Keratinocyte (primary cell): Measurements from ENCODE around the gene CBFA2T3. TPM values are rescaled to one million over a fixed set of nuclear protein-coding genes. Genes with fewer than 3 reads are reported as not detected.

Source experiments
- DNase-seq: peaks from one replicate; pipeline ENCODE4 v3.0.0-alpha.2; 2011; ENCODE audit warnings: low read depth, missing footprints, low spot score
- FAIRE-seq: peaks from 2 replicates; lab custom pipeline; 2011; peaks lifted over from hg19 to GRCh38; lab: Jason Lieb, UNC
- H2AFZ ChIP-seq: 2 replicates; pipeline ENCODE4 v1.6.0; 2012; ENCODE audit warnings: low read length, control low read depth, inconsistent platforms; ENCODE audit not compliant: control insufficient read depth
- H3K27ac ChIP-seq: 2 replicates; pipeline ENCODE4 v1.5.1; 2011; ENCODE audit warnings: low read length; ENCODE audit not compliant: control insufficient read depth, insufficient read depth
- H3K27me3 ChIP-seq: 3 replicates; pipeline ENCODE4 v1.6.0; 2011; ENCODE audit warnings: low read length; ENCODE audit not compliant: control insufficient read depth, insufficient read depth; ENCODE audit errors: extremely low read depth
- H3K36me3 ChIP-seq, 2 experiments: 2 replicates in 1 of 2; 3 replicates in 1 of 2; pipeline ENCODE4 v1.5.1; 2011; ENCODE audit warnings: low read length in 2 of 2, mild to moderate bottlenecking in 1 of 2; ENCODE audit not compliant: control insufficient read depth in 2 of 2, insufficient read depth in 2 of 2; ENCODE audit errors: extremely low read depth in 1 of 2
- H3K4me1 ChIP-seq: 3 replicates; pipeline ENCODE4 v1.5.1; 2011; ENCODE audit warnings: low read length; ENCODE audit not compliant: control insufficient read depth, insufficient read depth; ENCODE audit errors: extremely low read depth
- H3K4me2 ChIP-seq: 3 replicates; pipeline ENCODE4 v1.6.0; 2011; ENCODE audit warnings: low read depth, low read length; ENCODE audit not compliant: control insufficient read depth, insufficient read depth; ENCODE audit errors: extremely low read depth
- H3K4me3 ChIP-seq, 3 experiments: fragments of 200-600 bp in 1 of 3; sonication (generic) in 1 of 3; 2 replicates in 2 of 3; 3 replicates in 1 of 3; pipeline ENCODE4 v1.5.1; 2011 to 2016; ENCODE audit warnings: low read length in 3 of 3, mild to moderate bottlenecking in 3 of 3, control low read depth in 2 of 3, inconsistent platforms in 1 of 3, low read depth in 1 of 3, mixed read lengths in 1 of 3, mixed run types in 1 of 3, moderate library complexity in 1 of 3; ENCODE audit not compliant: control insufficient read depth in 2 of 3, insufficient read depth in 2 of 3; ENCODE audit errors: extremely low read depth in 1 of 3
- H3K79me2 ChIP-seq: 2 replicates; pipeline ENCODE4 v1.6.0; 2012; ENCODE audit warnings: low read length; ENCODE audit not compliant: control insufficient read depth, insufficient read depth
- H3K9ac ChIP-seq: 3 replicates; pipeline ENCODE4 v1.6.0; 2011; ENCODE audit warnings: low read length; ENCODE audit not compliant: control insufficient read depth, insufficient read depth; ENCODE audit errors: extremely low read depth
- H3K9me1 ChIP-seq: 3 replicates; pipeline ENCODE4 v1.6.0; 2011; ENCODE audit warnings: low read length; ENCODE audit not compliant: control insufficient read depth, insufficient read depth; ENCODE audit errors: extremely low read depth
- H3K9me3 ChIP-seq: 2 replicates; pipeline ENCODE4 v1.5.1; 2012; ENCODE audit warnings: low read depth, low read length; ENCODE audit not compliant: control insufficient read depth
- H4K20me1 ChIP-seq: 3 replicates; pipeline ENCODE4 v1.6.0; 2011; ENCODE audit warnings: low read length; ENCODE audit not compliant: control insufficient read depth, insufficient read depth; ENCODE audit errors: extremely low read depth
- CTCF ChIP-seq, 3 experiments: IDR thresholded peaks in 1 of 3; conservative IDR thresholded peaks in 1 of 3; optimal IDR thresholded peaks in 1 of 3; 2 replicates in 2 of 3; 3 replicates in 1 of 3; pipeline versions ENCODE3 to v1.5.1; 2011; ENCODE audit warnings: low read length in 3 of 3, mild to moderate bottlenecking in 3 of 3, moderate library complexity in 2 of 3, control low read depth in 1 of 3, inconsistent platforms in 1 of 3; ENCODE audit not compliant: insufficient read depth in 2 of 3; ENCODE audit errors: extremely low read depth in 1 of 3
- EZH2 ChIP-seq: IDR thresholded peaks from one replicate; pipeline ENCODE4 v1.6.1; 2012; ENCODE audit warnings: inconsistent platforms, mild to moderate bottlenecking, low read length, moderate library complexity
- dilution Hi-C: fragments of 300-500 bp; cut with MboI; formaldehyde crosslinking; loops from one replicate; pipeline ENCODE4 v1.7.0; 2020; ENCODE audit warnings: low sequenced_read_pairs; ENCODE audit not compliant: extremely low pct_ligation_motif_present
- polyA plus RNA-seq, 5 experiments: library from polyadenylated mRNA; depleted of rRNA in 3 of 5; stranded (reverse) in 3 of 5; stranded (forward) in 1 of 5; unstranded in 1 of 5; fragments of >200 nt; gene quantifications; 1 replicate in 1 of 5; 2 replicates in 3 of 5; 3 replicates in 1 of 5; pipeline versions ENCODE4 v1.2.1 to v1.2.3, GENCODE V29; 2011 to 2012; ENCODE audit warnings: missing spikeins in 2 of 5, low read depth in 1 of 5, low replicate concordance in 1 of 5

The CBFA2T3 gene
- polyA plus RNA-seq, 1 donor (not counting 4 experiments of a cell fraction or from before 2014, with no cell fraction given) = 0.08 TPM

- no peak overlapping the region for H2AFZ ChIP-seq
- H3K4me1 ChIP-seq = no peaks in the 10 kb centered on the region
- H3K36me3 ChIP-seq = no peaks in the 10 kb centered on the region
- H3K4me2 ChIP-seq = no peak overlapping the region
- peaks cover 43% of the 10 kb centered on the region for H3K27me3 ChIP-seq
- no peaks in the 10 kb centered on the region for H3K79me2 ChIP-seq
- H3K9ac ChIP-seq = no peak overlapping the region
- no peak overlapping the region for H3K4me3 ChIP-seq
- H3K9me1 ChIP-seq = no peaks in the 10 kb centered on the region
- H4K20me1 ChIP-seq = no peaks in the 10 kb centered on the region
- peaks cover 2% of the 10 kb centered on the region for H3K9me3 ChIP-seq
- dilution Hi-C loops = no loop called here
- H3K27ac ChIP-seq = no peak overlapping the region
- DNase-seq = no peak
- no peak for FAIRE-seq
- TF ChIP-seq EZH2 (no peak), CTCF (optimal IDR thresholded peaks at IDR 0.05 in 1 of 3, IDR thresholded peaks at IDR 0.05 in 1 of 3, conservative IDR thresholded peaks at IDR 0.05 in 1 of 3; ENCODE audit: extremely low read depth in 1 of 3, insufficient read depth in 2 of 3, low read length in 3 of 3) (no peak)
Measured at GRCh38 chr16:88995194-88995593, 18.2 kb upstream of the CBFA2T3 start.

GRCh38 chr16:88994695-88995094, 17.7 kb upstream of the CBFA2T3 start:
- H3K9me1 ChIP-seq = no peaks in the 10 kb centered on the region
- no peak for DNase-seq
- no peak overlapping the region for H2AFZ ChIP-seq
- H3K4me2 ChIP-seq = no peak overlapping the region
- dilution Hi-C loops = no loop called here
- H3K27ac ChIP-seq = no peak overlapping the region
- H3K9me3 ChIP-seq = peaks cover 2% of the 10 kb centered on the region
- H3K4me3 ChIP-seq = no peak overlapping the region
- H4K20me1 ChIP-seq = no peaks in the 10 kb centered on the region
- H3K36me3 ChIP-seq = no peaks in the 10 kb centered on the region
- H3K4me1 ChIP-seq = no peaks in the 10 kb centered on the region
- no peak for FAIRE-seq
- no peak overlapping the region for H3K9ac ChIP-seq
- H3K27me3 ChIP-seq = peaks cover 44% of the 10 kb centered on the region
- no peak for TF ChIP-seq EZH2
- TF ChIP-seq CTCF (optimal IDR thresholded peaks at IDR 0.05 in 1 of 3, IDR thresholded peaks at IDR 0.05 in 1 of 3, conservative IDR thresholded peaks at IDR 0.05 in 1 of 3; ENCODE audit: extremely low read depth in 1 of 3, insufficient read depth in 2 of 3, low read length in 3 of 3) = no peak
- H3K79me2 ChIP-seq = no peaks in the 10 kb centered on the region
